HL-60 (cell line): Measurements from ENCODE around the gene ZNF57.
"Not testable (repeated sequence)": the region's sequence is repeated elsewhere in the genome, so short reads cannot be mapped to it uniquely, and the experiment has no call there.

ENCODE experiments used
- DNase-seq, 2 experiments: peaks; one replicate each; pipeline ENCODE4 v3.0.0-alpha.2; 2010 to 2020; ENCODE audit warnings: low read depth in 1 of 2, low spot score in 1 of 2
- H3K27ac ChIP-seq: fragments of 250-450 bp; sonication (Bioruptor Pico); replicated peaks from 2 replicates; pipeline ENCODE4 v1.5.1; 2020; ENCODE audit warnings: mild to moderate bottlenecking, moderate library complexity
- H3K27me3 ChIP-seq: fragments of 250-450 bp; sonication (Bioruptor Pico); 2 replicates; pipeline ENCODE4 v1.5.1; 2021; ENCODE audit warnings: mild to moderate bottlenecking, moderate library complexity; ENCODE audit not compliant: insufficient read depth, poor library complexity, severe bottlenecking
- H3K4me3 ChIP-seq: replicated peaks from 2 replicates; pipeline ENCODE4 v1.5.1; 2011; ENCODE audit warnings: mild to moderate bottlenecking, control low read depth, low read length; ENCODE audit not compliant: insufficient read depth
- CTCF ChIP-seq: IDR thresholded peaks from one replicate; pipeline ENCODE4 v1.5.1; 2011; ENCODE audit warnings: low read length, control low read depth, inconsistent platforms; ENCODE audit not compliant: insufficient read depth
- GABPA ChIP-seq: IDR thresholded peaks from 2 replicates; pipeline ENCODE4 v1.6.1; 2012; ENCODE audit warnings: low read depth
- POLR2AphosphoS5 ChIP-seq: IDR thresholded peaks from 2 replicates; pipeline ENCODE4 v1.6.1; 2012; ENCODE audit warnings: low read depth
- SPI1 ChIP-seq: IDR thresholded peaks from 2 replicates; pipeline ENCODE4 v1.6.1; 2012; ENCODE audit warnings: low read depth, mild to moderate bottlenecking, borderline replicate concordance
- TF ChIP-seq, protein P1 (sequence below): IDR thresholded peaks from 2 replicates; pipeline ENCODE4 v1.6.1; 2012; ENCODE audit warnings: low read depth; ENCODE audit not compliant: insufficient replicate concordance

Gene ZNF57

GRCh38 chr19:2962018-2962670, 61.4 kb downstream of the ZNF57 start:
- no peak overlapping the region for H3K4me3 ChIP-seq
- no peak overlapping the region for H3K27ac ChIP-seq
- H3K27me3 ChIP-seq = no peaks in the 10 kb centered on the region
- peak in 1 of 2 experiments; percentile 53 for DNase-seq
- TF ChIP-seq GABPA (no peak), POLR2AphosphoS5 (no peak), CTCF (peak; percentile 32), SPI1 (no peak)
- TF ChIP-seq, protein P1, sequence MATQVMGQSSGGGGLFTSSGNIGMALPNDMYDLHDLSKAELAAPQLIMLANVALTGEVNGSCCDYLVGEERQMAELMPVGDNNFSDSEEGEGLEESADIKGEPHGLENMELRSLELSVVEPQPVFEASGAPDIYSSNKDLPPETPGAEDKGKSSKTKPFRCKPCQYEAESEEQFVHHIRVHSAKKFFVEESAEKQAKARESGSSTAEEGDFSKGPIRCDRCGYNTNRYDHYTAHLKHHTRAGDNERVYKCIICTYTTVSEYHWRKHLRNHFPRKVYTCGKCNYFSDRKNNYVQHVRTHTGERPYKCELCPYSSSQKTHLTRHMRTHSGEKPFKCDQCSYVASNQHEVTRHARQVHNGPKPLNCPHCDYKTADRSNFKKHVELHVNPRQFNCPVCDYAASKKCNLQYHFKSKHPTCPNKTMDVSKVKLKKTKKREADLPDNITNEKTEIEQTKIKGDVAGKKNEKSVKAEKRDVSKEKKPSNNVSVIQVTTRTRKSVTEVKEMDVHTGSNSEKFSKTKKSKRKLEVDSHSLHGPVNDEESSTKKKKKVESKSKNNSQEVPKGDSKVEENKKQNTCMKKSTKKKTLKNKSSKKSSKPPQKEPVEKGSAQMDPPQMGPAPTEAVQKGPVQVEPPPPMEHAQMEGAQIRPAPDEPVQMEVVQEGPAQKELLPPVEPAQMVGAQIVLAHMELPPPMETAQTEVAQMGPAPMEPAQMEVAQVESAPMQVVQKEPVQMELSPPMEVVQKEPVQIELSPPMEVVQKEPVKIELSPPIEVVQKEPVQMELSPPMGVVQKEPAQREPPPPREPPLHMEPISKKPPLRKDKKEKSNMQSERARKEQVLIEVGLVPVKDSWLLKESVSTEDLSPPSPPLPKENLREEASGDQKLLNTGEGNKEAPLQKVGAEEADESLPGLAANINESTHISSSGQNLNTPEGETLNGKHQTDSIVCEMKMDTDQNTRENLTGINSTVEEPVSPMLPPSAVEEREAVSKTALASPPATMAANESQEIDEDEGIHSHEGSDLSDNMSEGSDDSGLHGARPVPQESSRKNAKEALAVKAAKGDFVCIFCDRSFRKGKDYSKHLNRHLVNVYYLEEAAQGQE = no peak

GRCh38 chr19:2963122-2963521, 62.4 kb downstream of the ZNF57 start:
- Histone ChIP-seq H3K4me3 (no peak overlapping the region), H3K27ac (no peak overlapping the region), H3K27me3 (no peaks in the 10 kb centered on the region)
- DNase-seq = no peak
- TF ChIP-seq SPI1 (no peak), GABPA (no peak), POLR2AphosphoS5 (no peak), CTCF (no peak)
- TF ChIP-seq, protein P1 = no peak

DNA sequence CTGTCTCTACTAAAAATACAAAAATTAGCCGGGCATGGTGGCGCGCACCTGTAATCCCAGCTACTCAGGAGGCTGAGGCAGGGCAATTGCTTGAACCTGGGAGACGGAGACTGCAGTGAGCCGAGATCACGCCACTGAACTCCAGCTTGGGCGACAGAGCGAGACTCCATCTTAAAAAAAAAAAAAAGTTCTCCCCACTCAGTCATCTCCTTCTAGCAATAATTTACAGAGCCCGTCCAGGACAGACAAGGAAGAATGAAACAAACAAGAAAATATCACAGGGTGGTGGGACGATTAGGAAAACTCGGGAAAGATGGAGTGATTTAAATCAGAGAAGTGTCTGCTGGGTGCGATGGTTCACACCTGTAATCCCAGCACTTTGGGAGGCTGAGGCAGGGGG, 62.9 kb downstream of the ZNF57 start:
- not testable (repeated sequence) for H3K4me3 ChIP-seq, DNase-seq, H3K27ac ChIP-seq, H3K27me3 ChIP-seq

GRCh38 chr19:2964874-2965273, 64.1 kb downstream of the ZNF57 start:
- TF ChIP-seq, protein P1 = no peak
- TF ChIP-seq CTCF (no peak), POLR2AphosphoS5 (no peak), GABPA (no peak), SPI1 (no peak)
- no peak for DNase-seq
- Histone ChIP-seq H3K27ac (no peak overlapping the region), H3K27me3 (no peaks in the 10 kb centered on the region), H3K4me3 (no peak overlapping the region)
